Ovary (tissue), 9 donors: Measurements from ENCODE around the gene UBXN4. TPM values are rescaled to one million over a fixed set of nuclear protein-coding genes. Genes with fewer than 3 reads are reported as not detected.

ENCODE experiments used
- DNase-seq, 5 donors: peaks; one replicate each; pipeline ENCODE4 v3.0.0-alpha.2; 2019 to 2020
- H3K27ac ChIP-seq, 2 donors: fragments of 200-600 bp; one replicate each; pipeline versions ENCODE4 v1.5.1 to v1.8.0; 2019 to 2022
- H3K27me3 ChIP-seq: fragments of 200-600 bp; one replicate; pipeline ENCODE4 v1.8.0; 2022
- H3K36me3 ChIP-seq: fragments of 200-600 bp; sonication (generic); one replicate; pipeline ENCODE4 v1.5.1; 2019
- H3K4me1 ChIP-seq: one replicate; pipeline ENCODE4 v1.8.1; 2013; ENCODE audit warnings: mild to moderate bottlenecking, moderate library complexity; ENCODE audit not compliant: insufficient read depth
- H3K4me3 ChIP-seq: fragments of 200-600 bp; sonication (generic); one replicate; pipeline ENCODE4 v1.5.1; 2017
- H3K9me3 ChIP-seq, 2 donors: fragments of 200-600 bp in 1 of 2; sonication (generic) in 1 of 2; one replicate each; pipeline versions ENCODE4 v1.5.1 to v1.8.1; 2013 to 2019; ENCODE audit warnings: mild to moderate bottlenecking in 1 of 2, moderate library complexity in 1 of 2
- EP300 ChIP-seq: sonication (generic); formaldehyde crosslinking; IDR thresholded peaks from one replicate; pipeline ENCODE4 v1.6.1; 2017; ENCODE audit warnings: antibody characterized with exemption
- POLR2A ChIP-seq: fragments of 450-650 bp; IDR thresholded peaks from one replicate; pipeline ENCODE4 v1.6.1; 2017; ENCODE audit warnings: antibody characterized with exemption, mild to moderate bottlenecking, moderate library complexity
- WGBS, 3 donors: extraction: QIAGEN DNeasy Blood & Tissue Kit in 1 of 3; methylation state at CpG; one replicate each; pipeline versions ENCODE4 v1.1.5 to v1.1.7; 2013 to 2017; 5-methylcytosine and 5-hydroxymethylcytosine counted together
- intact Hi-C, 4 donors: fragments of 100-400 bp; cut with DNase I; formaldehyde crosslinking; loops; one replicate each; pipeline versions ENCODE4 v1.11.0 to v1.15.1; 2022 to 2023
- polyA plus RNA-seq, 2 donors: library from polyadenylated mRNA; stranded (reverse); fragments of 200-250 nt in 1 of 2; fragments of 350-450 nt in 1 of 2; fragmentation: Illumina TruSeq in 1 of 2; extraction: RNeasy Lipid Tissue Mini Kit (QIAGEN cat#74804) in 1 of 2; gene quantifications; one replicate each; pipeline ENCODE4 v1.2.3, GENCODE V29; 2013 to 2014
- total RNA-seq, 7 donors: library from RNA; depleted of rRNA in 2 of 7; stranded (reverse); fragments of >200 nt in 2 of 7; fragmentation: NEBNext Ultra II Directional in 3 of 7; extraction: Animal tissue kit (Norgen Biotek cat#: 25700) in 3 of 7; gene quantifications; one replicate each; pipeline versions ENCODE4 v1.1.0 to v1.2.4, GENCODE V29; 2016 to 2023
- TF ChIP-seq, protein P1 (sequence below), 3 donors: fragments of 450-650 bp in 2 of 3; fragments of 200-600 bp in 1 of 3; IDR thresholded peaks; one replicate each; pipeline versions ENCODE4 v1.5.1 to v1.8.0; 2016 to 2022; ENCODE audit warnings: antibody characterized with exemption in 3 of 3, mild to moderate bottlenecking in 1 of 3
- donor health status: DM: no; HTN: no; CAD: no; lungs with moderate emphysema.
- donor health status: DM: no; HTN: no; CAD: no.
- donor health status: Bipolar disorder and iron deficiency.
- donor health status: DM: yes; HTN: yes; CAD: no.
- donor health status: DM: no; HTN: no; CAD: no.
- donor health status: DM: yes; HTN: yes; CAD: no.

Gene UBXN4
- total and polyA plus RNA-seq, 9 donors = 46.6 to 101 (median 82.0) TPM

DNA sequence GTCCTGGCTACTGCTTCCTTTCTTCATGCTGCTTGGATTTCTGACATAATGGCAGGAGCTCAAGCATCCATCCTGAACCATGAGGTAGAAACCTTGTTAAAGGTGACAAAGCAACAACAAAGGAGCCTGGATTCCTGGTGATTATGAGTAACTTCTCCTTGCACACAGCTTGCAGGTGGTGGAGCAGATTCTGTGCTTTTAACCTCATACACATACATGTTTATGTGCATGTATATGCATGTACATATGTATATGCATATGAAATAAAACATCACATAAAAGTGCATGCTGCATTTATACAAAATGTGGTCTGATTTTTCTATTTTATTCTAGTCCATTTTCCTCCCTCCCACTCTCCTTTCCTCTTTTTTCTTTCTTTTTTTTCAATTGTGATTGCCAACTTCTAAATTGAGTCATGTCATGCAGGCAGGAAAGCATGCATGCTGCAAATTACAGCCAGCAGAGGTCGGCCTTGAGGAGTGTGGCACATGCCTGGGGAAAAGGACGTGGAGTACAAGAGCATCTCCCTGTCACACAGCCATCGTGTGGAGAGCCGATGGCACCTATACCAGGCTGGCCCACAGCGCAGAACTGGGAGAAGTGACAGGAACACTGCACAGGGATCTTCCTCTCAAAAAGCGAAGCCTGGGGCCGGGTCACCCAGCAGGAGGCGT lies 77.4 kb downstream of the UBXN4 start:
- TF ChIP-seq POLR2A (no peak), EP300 (no peak)
- TF ChIP-seq, protein P1, sequence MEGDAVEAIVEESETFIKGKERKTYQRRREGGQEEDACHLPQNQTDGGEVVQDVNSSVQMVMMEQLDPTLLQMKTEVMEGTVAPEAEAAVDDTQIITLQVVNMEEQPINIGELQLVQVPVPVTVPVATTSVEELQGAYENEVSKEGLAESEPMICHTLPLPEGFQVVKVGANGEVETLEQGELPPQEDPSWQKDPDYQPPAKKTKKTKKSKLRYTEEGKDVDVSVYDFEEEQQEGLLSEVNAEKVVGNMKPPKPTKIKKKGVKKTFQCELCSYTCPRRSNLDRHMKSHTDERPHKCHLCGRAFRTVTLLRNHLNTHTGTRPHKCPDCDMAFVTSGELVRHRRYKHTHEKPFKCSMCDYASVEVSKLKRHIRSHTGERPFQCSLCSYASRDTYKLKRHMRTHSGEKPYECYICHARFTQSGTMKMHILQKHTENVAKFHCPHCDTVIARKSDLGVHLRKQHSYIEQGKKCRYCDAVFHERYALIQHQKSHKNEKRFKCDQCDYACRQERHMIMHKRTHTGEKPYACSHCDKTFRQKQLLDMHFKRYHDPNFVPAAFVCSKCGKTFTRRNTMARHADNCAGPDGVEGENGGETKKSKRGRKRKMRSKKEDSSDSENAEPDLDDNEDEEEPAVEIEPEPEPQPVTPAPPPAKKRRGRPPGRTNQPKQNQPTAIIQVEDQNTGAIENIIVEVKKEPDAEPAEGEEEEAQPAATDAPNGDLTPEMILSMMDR (IDR thresholded peaks at IDR 0.05) = no peak
- no peaks in the 10 kb centered on the region for H3K27me3 ChIP-seq
- H3K4me1 ChIP-seq = no peaks in the 10 kb centered on the region
- DNase-seq = no peak
- no peaks in the 10 kb centered on the region for H3K9me3 ChIP-seq
- H3K4me3 ChIP-seq = no peak overlapping the region
- intact Hi-C loops = no loop called here
- no peak overlapping the region for H3K27ac ChIP-seq
- 68 to 73% (median 71%) methylated on average over 8 of the region's 8 CpGs for whole genome bisulfite sequencing, 3 donors
- no peaks in the 10 kb centered on the region for H3K36me3 ChIP-seq

DNA sequence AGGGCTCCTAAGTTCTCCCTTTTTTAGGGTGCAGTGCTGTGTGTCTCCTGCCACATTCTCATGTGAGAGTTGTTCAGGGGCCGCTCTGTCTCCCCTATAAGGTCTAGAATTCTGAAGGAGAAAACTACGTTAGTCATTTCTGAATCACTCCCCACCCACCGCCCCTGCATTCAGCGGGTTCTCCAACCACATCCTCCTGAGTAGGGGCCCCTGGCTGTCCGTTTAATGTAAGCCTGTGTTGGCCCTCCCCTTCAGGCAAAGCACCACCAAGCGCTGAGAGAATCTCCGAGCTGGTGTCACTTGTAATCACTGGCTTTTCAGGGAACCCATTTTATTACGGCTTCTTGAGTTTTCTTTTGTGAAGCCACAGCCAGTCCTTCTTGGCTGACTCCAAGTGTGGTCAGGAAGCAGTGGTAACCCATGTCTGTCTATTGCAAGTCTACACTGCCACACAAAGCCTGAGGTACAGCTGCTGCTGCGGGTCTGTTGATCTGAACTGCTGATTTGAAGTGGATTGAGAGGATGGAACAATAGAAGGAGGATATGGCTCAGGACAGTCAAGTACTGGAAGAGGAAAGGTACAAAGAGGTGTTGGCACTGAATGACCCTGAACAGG lies 78.5 kb downstream of the UBXN4 start:
- Histone ChIP-seq H3K27me3 (no peaks in the 10 kb centered on the region), H3K4me1 (no peaks in the 10 kb centered on the region), H3K9me3 (no peaks in the 10 kb centered on the region), H3K4me3 (no peak overlapping the region), H3K27ac (no peak overlapping the region), H3K36me3 (no peaks in the 10 kb centered on the region)
- WGBS, 3 donors = 63 to 66% (median 64%) methylated on average over 9 of the region's 9 CpGs
- DNase-seq = no peak
- TF ChIP-seq, protein P1 (IDR thresholded peaks at IDR 0.05) = no peak
- TF ChIP-seq POLR2A (no peak), EP300 (no peak)
- intact Hi-C loops = no loop called here

GRCh38 chr2:135821190-135821589 lies 79.5 kb downstream of the UBXN4 start:
- intact Hi-C loops = no loop called here
- Histone ChIP-seq H3K4me1 (no peaks in the 10 kb centered on the region), H3K27me3 (no peaks in the 10 kb centered on the region), H3K4me3 (no peak overlapping the region), H3K27ac (no peak overlapping the region), H3K36me3 (no peaks in the 10 kb centered on the region), H3K9me3 (no peaks in the 10 kb centered on the region)
- 88 to 98% (median 92%) methylated on average over 2 of the region's 2 CpGs for WGBS, 3 donors
- TF ChIP-seq EP300 (no peak), POLR2A (no peak)
- TF ChIP-seq, protein P1 (IDR thresholded peaks at IDR 0.05) = no peak
- DNase-seq = no peak

GRCh38 chr2:135822855-135823254 lies 81.2 kb downstream of the UBXN4 start:
- 82 to 90% (median 86%) methylated on average over 1 of the region's 1 CpG for WGBS, 3 donors
- H3K36me3 ChIP-seq = no peaks in the 10 kb centered on the region
- no peaks in the 10 kb centered on the region for H3K4me1 ChIP-seq
- no peak for DNase-seq
- intact Hi-C loops = no loop called here
- TF ChIP-seq, protein P1 (IDR thresholded peaks at IDR 0.05) = no peak
- TF ChIP-seq EP300 (no peak), POLR2A (no peak)
- H3K9me3 ChIP-seq = no peaks in the 10 kb centered on the region
- H3K27me3 ChIP-seq = no peaks in the 10 kb centered on the region
- H3K27ac ChIP-seq = no peak overlapping the region
- H3K4me3 ChIP-seq = no peak overlapping the region
